Camera-type eye (tissue), 1 donor: ENCODE measurements around the gene KCNMB1. TPM values are rescaled to one million over a fixed set of nuclear protein-coding genes. Genes with fewer than 3 reads are reported as not detected.

Experiments used
- total RNA-seq: library from RNA; depleted of rRNA; stranded (reverse); fragments of >200 nt; gene quantifications from one replicate; pipeline ENCODE4 v1.2.3, GENCODE V29; 2014

The KCNMB1 gene
- total RNA-seq = 1.4 TPM

GRCh38 chr5:170388818-170389549 lies at the start of gene KCNMB1:
TSS of gene KCNMB1 (minus strand) at chr5:170389367. CDS start at chr5:170385447, 3,920 bp downstream.

Other genes with a start within 250 kb of the KCNMB1 start
- not detected for gene C5orf58, start 156.4 kb downstream of the KCNMB1 start, total RNA-seq
- gene LCP2, start 91.6 kb downstream of the KCNMB1 start, total RNA-seq = 8.6 TPM
- 10.1 TPM for gene KCNIP1, start 114.7 kb upstream of the KCNMB1 start, total RNA-seq